ENCODE data around the gene KCNH4. TPM values are rescaled to one million over a fixed set of nuclear protein-coding genes. Genes with fewer than 3 reads are reported as not detected.
"Not testable (repeated sequence)": the region's sequence is repeated elsewhere in the genome, so short reads cannot be mapped to it uniquely, and the experiment has no call there.

KCNH4 gene
- total RNA-seq, 2 experiments from 2014 or later: 0.05 to 0.08 TPM

GRCh38 chr17:42165751-42166150, 15.2 kb downstream of the KCNH4 start:
- Mint-ChIP-seq H3K9me3 (no peaks in the 10 kb centered on the region), H3K27ac (no peak overlapping the region), H3K4me1 (no peaks in the 10 kb centered on the region), H3K4me3 (no peak overlapping the region), H3K36me3 (ENCODE audit: low read depth) (no peaks in the 10 kb centered on the region), H3K27me3 (no peaks in the 10 kb centered on the region)
- CTCF ChIA-PET: no interaction called here
- POLR2A ChIA-PET: no interaction called here
- no peak for DNase-seq

DNA sequence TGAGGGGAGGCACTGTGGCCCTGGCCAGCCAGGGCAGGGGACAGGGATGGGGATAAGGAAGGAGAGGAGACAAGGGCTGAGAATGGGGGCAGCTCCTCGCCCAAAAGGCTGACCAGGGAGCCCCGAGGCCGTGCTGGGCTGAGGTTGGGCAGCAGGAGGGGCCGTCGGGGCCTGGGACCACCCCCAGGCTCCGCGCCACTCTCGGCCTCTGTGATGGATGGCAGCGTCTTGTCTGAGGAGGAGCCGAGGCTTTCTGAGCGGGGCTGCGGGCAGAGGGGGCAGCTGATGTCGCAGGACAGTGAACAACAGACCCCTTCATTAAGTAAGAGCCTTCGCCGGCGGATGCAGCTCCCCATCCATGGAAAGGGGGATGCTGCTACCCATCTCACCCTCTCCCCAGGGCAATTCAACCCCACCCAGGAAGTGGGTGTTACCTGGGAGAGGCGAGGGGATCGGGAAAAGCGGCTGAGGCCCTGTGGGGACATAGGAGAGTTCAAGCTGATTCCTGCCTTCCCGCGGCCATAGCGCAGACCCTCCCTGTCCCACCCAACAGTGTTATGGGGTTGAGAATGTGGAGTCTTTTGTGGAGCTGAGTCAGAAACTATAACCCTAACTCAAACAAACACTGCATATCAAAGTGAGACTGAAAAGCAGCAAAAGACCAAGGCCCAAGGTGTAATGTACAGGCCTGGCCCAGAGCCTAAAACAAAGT, 17.1 kb downstream of the KCNH4 start:
- CTCF ChIA-PET: interaction anchor here (0.9 to 1.8 kb wide), 4 partner anchors 18 to 59 kb away, joined by 3 to 4 read pairs (median 4); partner anchors contain the start of gene HCRT
- Mint-ChIP-seq H3K27me3 (no peaks in the 10 kb centered on the region), H3K4me3 (no peak overlapping the region), H3K4me1 (no peaks in the 10 kb centered on the region), H3K27ac (no peak overlapping the region), H3K9me3 (no peaks in the 10 kb centered on the region), H3K36me3 (ENCODE audit: low read depth) (no peaks in the 10 kb centered on the region)
- POLR2A ChIA-PET: no interaction called here
- DNase-seq: no peak

GRCh38 chr17:42163113-42163512, 17.8 kb downstream of the KCNH4 start:
- H3K4me1 Mint-ChIP-seq: no peaks in the 10 kb centered on the region
- no peak overlapping the region for H3K4me3 Mint-ChIP-seq
- peak; percentile 55 for DNase-seq
- POLR2A ChIA-PET: no interaction called here
- no peak overlapping the region for H3K27ac Mint-ChIP-seq
- H3K9me3 Mint-ChIP-seq: no peaks in the 10 kb centered on the region
- H3K27me3 Mint-ChIP-seq: no peaks in the 10 kb centered on the region
- CTCF ChIA-PET: interaction anchor here (0.8 to 1.8 kb wide), 6 partner anchors 9 to 60 kb away, joined by 3 to 4 read pairs (median 3); partner anchors contain the start of gene HCRT
- no peaks in the 10 kb centered on the region for H3K36me3 Mint-ChIP-seq (ENCODE audit: low read depth)

- POLR2A ChIA-PET: no interaction called here
- H3K36me3 Mint-ChIP-seq (ENCODE audit: low read depth): no peaks in the 10 kb centered on the region
- no peak overlapping the region for H3K27ac Mint-ChIP-seq
- no peaks in the 10 kb centered on the region for H3K9me3 Mint-ChIP-seq
- no peak for DNase-seq
- CTCF ChIA-PET: no interaction called here
- H3K4me3 Mint-ChIP-seq: no peak overlapping the region
- H3K4me1 Mint-ChIP-seq: peaks cover 8% of the 10 kb centered on the region
- no peaks in the 10 kb centered on the region for H3K27me3 Mint-ChIP-seq
Observed at GRCh38 chr17:42160531-42160910, 20.4 kb downstream of the KCNH4 start.

DNA sequence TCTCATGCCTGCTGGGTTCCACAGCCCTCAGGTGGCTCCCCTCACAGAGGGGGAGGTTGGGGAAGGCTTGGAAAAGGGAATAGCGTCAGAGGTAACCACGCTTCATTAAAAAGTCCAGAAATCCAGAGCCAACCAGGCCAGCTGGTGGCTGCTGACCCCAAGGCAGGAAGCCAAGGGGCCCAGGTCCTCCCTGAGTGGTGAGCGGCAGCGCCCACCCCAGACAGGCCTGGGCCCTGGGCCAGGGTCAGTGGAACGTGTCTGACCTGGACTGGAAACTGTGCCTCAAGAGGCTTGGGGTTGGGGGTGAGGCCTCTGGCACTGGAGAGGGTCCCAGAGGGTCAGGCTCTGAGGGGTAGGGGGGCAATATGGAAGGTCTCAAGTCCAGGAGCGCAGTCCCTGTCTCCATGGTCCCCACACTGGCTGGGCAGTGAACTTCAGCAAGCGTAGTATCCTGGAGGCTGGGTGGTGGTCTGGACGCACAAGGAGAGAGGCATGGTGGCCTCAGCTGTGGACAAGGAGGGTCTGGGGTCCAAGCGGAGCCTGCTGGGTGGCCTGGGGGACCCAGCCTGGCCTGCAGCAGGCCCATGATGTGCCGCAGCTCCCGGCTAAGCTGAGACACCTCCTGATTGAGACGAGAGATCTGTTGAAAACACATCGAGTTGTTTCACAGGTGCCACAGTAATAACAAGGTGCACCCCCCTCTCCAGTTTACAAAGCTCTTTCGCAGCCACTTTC, 21.0 kb downstream of the KCNH4 start:
- no peak overlapping the region for H3K4me3 Mint-ChIP-seq
- H3K27me3 Mint-ChIP-seq: no peaks in the 10 kb centered on the region
- no peak overlapping the region for H3K27ac Mint-ChIP-seq

DNA sequence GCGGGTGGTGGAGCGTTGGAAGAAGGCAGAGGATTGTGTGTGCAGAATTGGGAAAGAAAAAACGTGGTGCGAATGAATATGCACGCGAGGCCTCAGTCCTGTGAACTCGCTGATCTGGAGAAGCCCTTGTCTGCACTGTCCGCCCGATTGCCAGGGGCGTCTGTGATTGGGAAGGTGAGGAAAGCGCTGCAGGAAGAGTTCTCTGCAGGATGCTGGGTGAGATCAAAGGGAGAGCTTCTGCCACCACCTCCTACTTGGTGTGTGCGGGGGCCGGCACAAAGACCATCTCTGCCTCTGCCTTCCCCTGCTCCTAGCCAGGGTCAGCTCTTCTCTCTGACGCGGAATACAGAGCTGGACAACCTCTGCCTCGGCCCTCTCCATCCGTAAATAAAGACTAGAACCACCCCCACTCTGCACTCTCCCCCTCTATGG, 25.3 kb downstream of the KCNH4 start:
- no peaks in the 10 kb centered on the region for H3K27me3 Mint-ChIP-seq
- peak overlapping the region; percentile 42 for H3K27ac Mint-ChIP-seq
- peaks cover 44% of the 10 kb centered on the region for H3K4me1 Mint-ChIP-seq
- ChIA-PET POLR2A (interaction anchor here (0.7 to 6.5 kb wide), 5 partner anchors 24 to 233 kb away, joined by 3 to 30 read pairs (median 4); partner anchors contain the start of genes DHX58, KAT2A and KCNH4), CTCF (no interaction called here)
- no peaks in the 10 kb centered on the region for H3K9me3 Mint-ChIP-seq
- H3K4me3 Mint-ChIP-seq: peak overlapping the region; percentile 92
- DNase-seq: no peak
- H3K36me3 Mint-ChIP-seq (ENCODE audit: low read depth): peaks cover 16% of the 10 kb centered on the region

More for the DNA sequence above, 21.0 kb downstream of the KCNH4 start:
- H3K4me1 Mint-ChIP-seq: peaks cover 14% of the 10 kb centered on the region
- POLR2A ChIA-PET: no interaction called here
- no peak for DNase-seq
- H3K36me3 Mint-ChIP-seq (ENCODE audit: low read depth): peaks cover under 1% of the 10 kb centered on the region
- H3K9me3 Mint-ChIP-seq: no peaks in the 10 kb centered on the region
- CTCF ChIA-PET: no interaction called here

DNA sequence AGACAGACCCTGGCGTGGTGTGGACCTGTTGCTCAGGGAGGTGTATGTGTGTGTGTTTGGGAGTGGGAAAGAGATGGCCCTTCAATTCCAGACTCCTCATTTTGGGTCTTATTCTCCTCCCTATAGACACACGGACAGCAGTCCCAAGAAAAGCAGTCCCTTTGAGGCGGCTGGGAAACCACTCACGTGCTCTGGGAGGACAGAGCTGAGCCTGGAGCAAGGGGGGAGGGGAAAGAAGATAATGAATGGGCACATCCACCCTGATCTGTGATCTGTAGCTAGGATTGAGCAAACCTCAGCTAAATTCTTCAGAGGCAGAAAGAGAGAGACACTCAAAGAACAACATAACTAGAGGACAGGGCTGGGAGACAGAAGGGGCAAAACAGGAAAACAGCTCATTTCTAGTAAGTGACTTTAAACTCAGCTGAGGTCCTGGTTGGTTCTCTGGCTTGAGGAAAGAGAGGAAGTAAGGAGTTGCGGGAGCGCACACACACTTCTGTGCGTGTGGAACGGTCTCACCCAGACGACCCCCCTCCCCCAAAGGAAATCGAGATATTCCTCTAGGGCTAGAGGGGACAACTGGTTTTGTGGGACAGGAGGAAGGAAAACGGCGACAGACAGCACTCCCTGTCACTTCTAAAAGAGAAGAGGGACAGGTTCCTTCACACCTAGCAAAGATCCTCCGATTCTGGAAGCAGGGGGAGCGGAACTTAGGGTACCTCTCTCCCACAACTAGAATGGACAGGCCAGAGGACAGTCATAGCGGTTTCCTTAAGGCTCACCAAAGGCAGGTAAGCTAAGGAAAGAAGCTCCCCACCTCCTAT, 26.8 kb downstream of the KCNH4 start:
- Mint-ChIP-seq H3K27me3 (no peaks in the 10 kb centered on the region), H3K4me1 (peaks cover 45% of the 10 kb centered on the region), H3K9me3 (no peaks in the 10 kb centered on the region), H3K36me3 (ENCODE audit: low read depth) (peaks cover 16% of the 10 kb centered on the region), H3K4me3 (peak overlapping the region; percentile 92), H3K27ac (peak overlapping the region; percentile 86)
- DNase-seq: no peak
- ChIA-PET CTCF (interaction anchor here (1.1 to 2.5 kb wide), 3 partner anchors 8 to 138 kb away, joined by 3 to 7 read pairs (median 6); partner anchors contain the start of genes DNAJC7 and KCNH4), POLR2A (interaction anchor here (0.7 to 6.5 kb wide), 19 partner anchors 9 to 290 kb away, joined by 3 to 30 read pairs (median 3); partner anchors contain the start of genes CNP, DHX58, DNAJC7 and GHDC)

DNA sequence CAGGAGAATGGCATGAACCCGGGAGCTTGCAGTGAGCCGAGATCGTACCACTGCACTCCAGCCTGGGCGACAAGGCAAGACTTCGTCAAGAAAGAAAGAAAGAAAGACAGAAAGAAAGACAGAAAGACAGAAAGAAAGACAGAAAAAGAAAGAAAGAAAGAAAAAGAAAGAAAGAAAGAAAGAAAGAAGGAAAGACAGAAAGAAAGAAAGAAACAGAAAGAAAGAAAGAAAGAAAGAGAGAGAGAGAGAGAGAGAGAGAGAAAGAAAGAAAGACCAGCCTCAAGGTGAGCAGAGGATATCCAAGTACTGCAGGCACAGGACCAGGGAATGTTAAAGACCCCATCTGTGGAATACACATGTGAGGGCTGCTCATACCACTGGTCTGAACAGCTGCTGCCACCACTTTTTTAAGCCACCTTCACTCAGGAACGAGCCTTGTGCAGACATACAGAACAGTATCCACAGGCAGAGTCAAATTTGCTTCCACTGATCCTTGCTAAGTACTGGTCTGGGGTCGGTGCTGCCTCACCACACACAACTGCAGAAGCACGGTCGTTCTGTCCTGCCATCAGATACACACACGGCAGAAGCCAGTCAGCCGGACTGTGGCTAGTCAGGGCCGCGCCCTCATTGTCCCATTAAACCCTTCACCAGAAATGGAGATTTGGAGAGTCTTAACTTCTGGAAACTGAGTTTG, 33.9 kb downstream of the KCNH4 start:
- CTCF ChIA-PET: no interaction called here
- peaks cover 31% of the 10 kb centered on the region for H3K36me3 Mint-ChIP-seq (ENCODE audit: low read depth)
- no peaks in the 10 kb centered on the region for H3K9me3 Mint-ChIP-seq
- POLR2A ChIA-PET: no interaction called here
- H3K27ac Mint-ChIP-seq: no peak overlapping the region
- DNase-seq: no peak
- no peak overlapping the region for H3K4me3 Mint-ChIP-seq
- peaks cover 21% of the 10 kb centered on the region for H3K4me1 Mint-ChIP-seq
- H3K27me3 Mint-ChIP-seq: no peaks in the 10 kb centered on the region

- CTCF ChIA-PET, DNase-seq, H3K4me1 Mint-ChIP-seq, H3K4me3 Mint-ChIP-seq, H3K9me3 Mint-ChIP-seq, H3K27me3 Mint-ChIP-seq, H3K27ac Mint-ChIP-seq: not testable (repeated sequence)
- peaks cover 35% of the 10 kb centered on the region for H3K36me3 Mint-ChIP-seq (ENCODE audit: low read depth)
- POLR2A ChIA-PET: interaction anchor here (1.0 to 1.2 kb wide), 2 partner anchors 11 kb away, joined by 3 to 5 read pairs; no protein-coding TSS in a partner anchor
Observed at GRCh38 chr17:42143138-42143537, 37.8 kb downstream of the KCNH4 start.

- POLR2A ChIA-PET: interaction anchor here (1.0 to 1.2 kb wide), 2 partner anchors 10 to 11 kb away, joined by 3 to 5 read pairs; no protein-coding TSS in a partner anchor
- Mint-ChIP-seq H3K27me3 (no peaks in the 10 kb centered on the region), H3K9me3 (no peaks in the 10 kb centered on the region), H3K4me1 (peaks cover 6% of the 10 kb centered on the region), H3K36me3 (ENCODE audit: low read depth) (peaks cover 33% of the 10 kb centered on the region), H3K4me3 (no peak overlapping the region), H3K27ac (no peak overlapping the region)
- CTCF ChIA-PET: no interaction called here
- DNase-seq: no peak
Observed at GRCh38 chr17:42142371-42142896, 38.5 kb downstream of the KCNH4 start.

- POLR2A ChIA-PET: no interaction called here
- Mint-ChIP-seq H3K27me3 (no peaks in the 10 kb centered on the region), H3K4me1 (peaks cover 10% of the 10 kb centered on the region), H3K9me3 (no peaks in the 10 kb centered on the region), H3K36me3 (ENCODE audit: low read depth) (peaks cover 29% of the 10 kb centered on the region), H3K27ac (no peak overlapping the region), H3K4me3 (no peak overlapping the region)
- CTCF ChIA-PET: interaction anchor here (0.9 kb wide), 1 partner anchor 9 kb away, joined by 3 read pairs; no protein-coding TSS in a partner anchor
- no peak for DNase-seq
Observed at GRCh38 chr17:42141382-42141781, 39.6 kb downstream of the KCNH4 start.

DNA sequence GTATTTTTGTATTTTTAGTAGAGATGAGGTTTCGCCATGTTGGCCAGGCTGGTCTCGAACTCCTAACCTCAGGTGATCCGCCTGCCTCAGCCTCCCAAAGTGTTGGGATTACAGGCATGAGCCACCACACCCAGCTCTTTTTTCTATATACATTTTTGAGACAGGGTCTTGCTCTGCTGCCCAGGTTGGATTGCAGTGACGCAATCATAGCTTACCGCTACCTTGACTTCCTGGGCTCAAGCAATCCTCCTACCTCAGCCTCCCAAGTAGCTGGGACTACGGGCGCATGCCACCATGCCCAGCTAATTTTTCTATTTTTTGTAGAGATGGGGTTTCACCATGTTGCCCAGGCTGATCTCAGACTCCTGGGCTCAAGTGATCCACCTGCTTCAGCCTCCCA, 40.3 kb downstream of the KCNH4 start:
- POLR2A ChIA-PET: interaction anchor here (1.1 kb wide), 1 partner anchor 13 kb away, joined by 3 read pairs; no protein-coding TSS in a partner anchor
- H3K27ac Mint-ChIP-seq, CTCF ChIA-PET, H3K4me3 Mint-ChIP-seq, DNase-seq, H3K9me3 Mint-ChIP-seq, H3K27me3 Mint-ChIP-seq: not testable (repeated sequence)
- H3K36me3 Mint-ChIP-seq (ENCODE audit: low read depth): peaks cover 33% of the 10 kb centered on the region
- H3K4me1 Mint-ChIP-seq: peaks cover 17% of the 10 kb centered on the region
